ENCODE results near the gene LRGUK. TPM values are rescaled to one million over a fixed set of nuclear protein-coding genes. Genes with fewer than 3 reads are reported as not detected.

The LRGUK gene
- total RNA-seq, 3 donors from 2014 or later (not counting 1 experiment from before 2014, with no cell fraction given): 0.90 to 1.7 (median 0.92) TPM

DNA sequence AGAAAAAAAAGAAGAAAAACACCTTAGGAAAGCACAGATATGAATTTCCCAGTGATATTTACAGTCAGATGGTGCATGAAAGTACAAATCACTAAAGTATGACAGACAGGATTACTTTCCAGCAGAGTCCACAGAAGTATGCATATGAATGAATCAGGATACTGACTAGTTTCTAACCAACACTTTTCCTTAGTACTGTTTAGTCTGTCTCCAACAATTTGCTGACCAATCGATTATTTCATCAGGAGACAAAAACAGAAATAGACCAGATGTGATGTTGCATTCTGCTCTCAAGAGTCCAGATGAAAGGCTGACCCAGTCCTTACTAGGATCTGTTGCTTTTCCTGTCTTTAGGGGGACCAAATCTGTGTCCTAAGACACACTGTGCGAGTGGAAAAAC lies 175.0 kb downstream of the LRGUK start:
- Mint-ChIP-seq H3K4me3 (no peak overlapping the region), H3K36me3 (peaks cover 28% of the 10 kb centered on the region), H3K27ac (no peak overlapping the region), H3K9me3 (no peaks in the 10 kb centered on the region), H3K27me3 (ENCODE audit: low read depth in 2 of 2) (no peaks in the 10 kb centered on the region), H3K4me1 (no peaks in the 10 kb centered on the region)
- Histone ChIP-seq H3K4me1 (ENCODE audit: control insufficient read depth, insufficient read depth, low read length) (no peaks in the 10 kb centered on the region), H3K27ac (ENCODE audit: low read length) (no peak overlapping the region), H3K27me3 (ENCODE audit: control insufficient read depth, insufficient read depth, low read length) (no peaks in the 10 kb centered on the region), H3K36me3 (ENCODE audit: control insufficient read depth, insufficient read depth, low read length) (peaks cover 43% of the 10 kb centered on the region), H3K4me3 (ENCODE audit: low read length) (no peak overlapping the region), H3K9me3 (ENCODE audit: control insufficient read depth, insufficient read depth, low read length) (no peaks in the 10 kb centered on the region)
- TF ChIP-seq, protein P1, sequence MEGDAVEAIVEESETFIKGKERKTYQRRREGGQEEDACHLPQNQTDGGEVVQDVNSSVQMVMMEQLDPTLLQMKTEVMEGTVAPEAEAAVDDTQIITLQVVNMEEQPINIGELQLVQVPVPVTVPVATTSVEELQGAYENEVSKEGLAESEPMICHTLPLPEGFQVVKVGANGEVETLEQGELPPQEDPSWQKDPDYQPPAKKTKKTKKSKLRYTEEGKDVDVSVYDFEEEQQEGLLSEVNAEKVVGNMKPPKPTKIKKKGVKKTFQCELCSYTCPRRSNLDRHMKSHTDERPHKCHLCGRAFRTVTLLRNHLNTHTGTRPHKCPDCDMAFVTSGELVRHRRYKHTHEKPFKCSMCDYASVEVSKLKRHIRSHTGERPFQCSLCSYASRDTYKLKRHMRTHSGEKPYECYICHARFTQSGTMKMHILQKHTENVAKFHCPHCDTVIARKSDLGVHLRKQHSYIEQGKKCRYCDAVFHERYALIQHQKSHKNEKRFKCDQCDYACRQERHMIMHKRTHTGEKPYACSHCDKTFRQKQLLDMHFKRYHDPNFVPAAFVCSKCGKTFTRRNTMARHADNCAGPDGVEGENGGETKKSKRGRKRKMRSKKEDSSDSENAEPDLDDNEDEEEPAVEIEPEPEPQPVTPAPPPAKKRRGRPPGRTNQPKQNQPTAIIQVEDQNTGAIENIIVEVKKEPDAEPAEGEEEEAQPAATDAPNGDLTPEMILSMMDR (IDR thresholded peaks at IDR 0.05): no peak
- ATAC-seq: no peak
- intact Hi-C loops (cut with micrococcal nuclease): no loop called here
- WGBS (ENCODE audit: insufficient coverage): 98% methylated on average over 2 of the region's 2 CpGs
- no peak for DNase-seq

DNA sequence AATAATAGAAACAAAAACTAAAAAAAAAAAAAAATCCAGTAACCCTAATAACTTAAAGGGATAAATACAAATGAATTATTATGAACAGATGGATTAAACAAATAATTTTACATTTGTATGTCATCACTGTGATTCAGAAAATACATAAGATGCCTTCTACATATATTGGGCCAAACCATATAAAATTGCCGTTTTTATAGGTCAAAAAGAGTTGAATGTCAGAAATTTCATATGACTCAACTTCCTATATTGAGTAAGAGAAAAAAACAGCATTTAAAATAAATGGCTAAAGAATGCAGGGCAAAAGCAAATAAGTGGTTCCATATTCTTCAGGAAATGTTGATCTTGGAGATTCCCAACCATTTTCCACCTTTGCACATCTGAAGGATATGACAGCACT lies 180.2 kb downstream of the LRGUK start:
- Mint-ChIP-seq H3K4me3 (no peak overlapping the region), H3K27ac (no peak overlapping the region), H3K9me3 (no peaks in the 10 kb centered on the region), H3K4me1 (no peaks in the 10 kb centered on the region), H3K36me3 (peaks cover 7% of the 10 kb centered on the region), H3K27me3 (ENCODE audit: low read depth in 2 of 2) (no peaks in the 10 kb centered on the region)
- ATAC-seq (no peak), DNase-seq (no peak)
- Histone ChIP-seq H3K9me3 (ENCODE audit: control insufficient read depth, insufficient read depth, low read length) (no peaks in the 10 kb centered on the region), H3K27me3 (ENCODE audit: control insufficient read depth, insufficient read depth, low read length) (no peaks in the 10 kb centered on the region), H3K4me3 (ENCODE audit: low read length) (no peak overlapping the region), H3K4me1 (ENCODE audit: control insufficient read depth, insufficient read depth, low read length) (no peaks in the 10 kb centered on the region), H3K36me3 (ENCODE audit: control insufficient read depth, insufficient read depth, low read length) (peaks cover 12% of the 10 kb centered on the region), H3K27ac (ENCODE audit: low read length) (no peak overlapping the region)
- intact Hi-C loops (cut with micrococcal nuclease): no loop called here
- TF ChIP-seq, protein P1 (IDR thresholded peaks at IDR 0.05): no peak
- WGBS (ENCODE audit: insufficient coverage): no CpG with 5 or more reads among the region's 1 CpG

DNA sequence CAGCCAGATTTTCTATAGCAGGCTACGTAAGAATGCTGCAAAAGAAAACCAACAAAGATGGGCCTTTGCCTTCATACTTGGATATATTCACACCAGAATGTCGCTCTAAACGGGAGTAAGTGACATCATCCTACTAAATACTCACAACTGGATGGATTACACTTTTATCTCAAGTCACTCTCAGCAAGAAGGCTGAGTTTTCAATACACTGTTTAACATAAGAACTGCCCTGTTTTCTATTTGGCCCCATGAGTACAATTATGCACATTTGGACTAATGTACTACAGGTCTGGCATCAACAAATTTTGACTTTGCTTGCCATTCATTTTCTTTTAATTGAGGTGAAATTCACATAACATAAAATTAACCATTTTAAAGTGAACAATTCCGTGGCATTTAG lies 181.4 kb downstream of the LRGUK start:
- Histone ChIP-seq H3K27ac (ENCODE audit: low read length) (no peak overlapping the region), H3K36me3 (ENCODE audit: control insufficient read depth, insufficient read depth, low read length) (peaks cover 12% of the 10 kb centered on the region), H3K4me3 (ENCODE audit: low read length) (no peak overlapping the region), H3K9me3 (ENCODE audit: control insufficient read depth, insufficient read depth, low read length) (no peaks in the 10 kb centered on the region), H3K27me3 (ENCODE audit: control insufficient read depth, insufficient read depth, low read length) (no peaks in the 10 kb centered on the region), H3K4me1 (ENCODE audit: control insufficient read depth, insufficient read depth, low read length) (no peaks in the 10 kb centered on the region)
- ATAC-seq (no peak), DNase-seq (no peak)
- intact Hi-C loops (cut with micrococcal nuclease): no loop called here
- TF ChIP-seq, protein P1 (IDR thresholded peaks at IDR 0.05): no peak
- WGBS (ENCODE audit: insufficient coverage): 98% methylated on average over 4 of the region's 4 CpGs
- H3K27ac Mint-ChIP-seq: no peak overlapping the region
- no peak overlapping the region for H3K4me3 Mint-ChIP-seq
- H3K4me1 Mint-ChIP-seq: no peaks in the 10 kb centered on the region
- no peaks in the 10 kb centered on the region for H3K27me3 Mint-ChIP-seq (ENCODE audit: low read depth in 2 of 2)
- H3K9me3 Mint-ChIP-seq: no peaks in the 10 kb centered on the region
- H3K36me3 Mint-ChIP-seq: no peaks in the 10 kb centered on the region

DNA sequence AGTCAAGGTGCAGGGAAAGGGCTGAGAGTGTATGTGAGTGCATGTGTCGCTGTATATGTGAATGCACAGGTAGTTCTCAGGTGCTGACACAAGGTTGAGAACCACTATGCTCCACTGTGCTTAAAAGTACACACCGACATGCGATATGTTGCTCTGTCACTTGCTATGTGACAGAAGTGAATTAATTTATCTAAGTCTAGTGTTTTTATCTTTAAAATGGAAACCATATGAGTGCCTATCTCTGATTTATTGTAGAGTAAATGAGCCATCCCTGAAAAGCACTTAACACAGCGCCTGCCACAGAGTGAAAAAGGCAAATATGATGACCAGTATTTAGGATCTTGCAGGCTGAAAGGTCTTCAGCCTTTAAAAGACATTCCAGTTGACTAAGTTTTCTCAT lies 184.7 kb downstream of the LRGUK start:
- H3K27ac Mint-ChIP-seq: no peak overlapping the region
- no peaks in the 10 kb centered on the region for H3K27me3 Mint-ChIP-seq (ENCODE audit: low read depth in 2 of 2)
- Histone ChIP-seq H3K4me3 (ENCODE audit: low read length) (no peak overlapping the region), H3K27me3 (ENCODE audit: control insufficient read depth, insufficient read depth, low read length) (no peaks in the 10 kb centered on the region), H3K36me3 (ENCODE audit: control insufficient read depth, insufficient read depth, low read length) (no peaks in the 10 kb centered on the region), H3K9me3 (ENCODE audit: control insufficient read depth, insufficient read depth, low read length) (no peaks in the 10 kb centered on the region), H3K4me1 (ENCODE audit: control insufficient read depth, insufficient read depth, low read length) (peaks cover 8% of the 10 kb centered on the region), H3K27ac (ENCODE audit: low read length) (no peak overlapping the region)
- no peaks in the 10 kb centered on the region for H3K36me3 Mint-ChIP-seq
- no peak overlapping the region for H3K4me3 Mint-ChIP-seq
- DNase-seq (no peak), ATAC-seq (no peak)
- 97% methylated on average over 4 of the region's 4 CpGs for WGBS (ENCODE audit: insufficient coverage)
- H3K4me1 Mint-ChIP-seq: peaks cover 7% of the 10 kb centered on the region in 2 donors
- intact Hi-C loops (cut with micrococcal nuclease): no loop called here
- H3K9me3 Mint-ChIP-seq: no peaks in the 10 kb centered on the region
- TF ChIP-seq, protein P1 (IDR thresholded peaks at IDR 0.05): no peak

All from natural killer cell (primary cell).